Measurements from ENCODE around the gene TPRKB.
"Not testable (repeated sequence)": the region's sequence is repeated elsewhere in the genome, so short reads cannot be mapped to it uniquely, and the experiment has no call there.

Gene TPRKB

GRCh38 chr2:73698101-73698500 is 39.0 kb downstream of the TPRKB start:
- DNase-seq: no peak

GRCh38 chr2:73697606-73698005 is 39.5 kb downstream of the TPRKB start:
- DNase-seq: no peak

- not testable (repeated sequence) for DNase-seq
Observed at GRCh38 chr2:73696985-73697384, 40.2 kb downstream of the TPRKB start.

GRCh38 chr2:73696521-73696920 is 40.6 kb downstream of the TPRKB start:
- DNase-seq: not testable (repeated sequence)

- DNase-seq: not testable (repeated sequence)
Observed at GRCh38 chr2:73690372-73691088, 46.6 kb downstream of the TPRKB start.

GRCh38 chr2:73688494-73688893 is 48.7 kb downstream of the TPRKB start:
- not testable (repeated sequence) for DNase-seq

- DNase-seq: no peak
Observed at GRCh38 chr2:73685764-73686438, 51.2 kb downstream of the TPRKB start.

GRCh38 chr2:73684905-73685304 is 52.2 kb downstream of the TPRKB start:
- not testable (repeated sequence) for DNase-seq

GRCh38 chr2:73684325-73684724 is 52.8 kb downstream of the TPRKB start:
- not testable (repeated sequence) for DNase-seq

- not testable (repeated sequence) for DNase-seq
Observed at GRCh38 chr2:73679951-73680571, 57.1 kb downstream of the TPRKB start.
